GM23248 (cell line): Measurements from ENCODE around the gene CHST9.

Experiments used
- EZH2 ChIP-seq: fragments of 200-600 bp; sonication (generic); IDR thresholded peaks from 2 replicates; pipeline ENCODE4 v1.6.1; 2018; ENCODE audit warnings: antibody characterized with exemption, mild to moderate bottlenecking; ENCODE audit not compliant: insufficient read depth, poor library complexity, severe bottlenecking
- EZH2phosphoT487 ChIP-seq: fragments of 200-600 bp; sonication (generic); IDR thresholded peaks from 2 replicates; pipeline ENCODE4 v1.6.1; 2018; ENCODE audit warnings: antibody characterized with exemption, moderate library complexity, mild to moderate bottlenecking, low read depth; ENCODE audit not compliant: insufficient read depth

- TF ChIP-seq EZH2 (no peak), EZH2phosphoT487 (no peak)
Measured at GRCh38 chr18:26865557-26865956, 319.6 kb downstream of the CHST9 start, which contains the start of gene AQP4.
